Measurements from ENCODE around the gene STX18.

GRCh38 chr4:4427121-4427870, 114.6 kb downstream of the STX18 start:
- no peak for TF ChIP-seq ZNF274 (IDR thresholded peaks at IDR 0.05; ENCODE audit: low read depth, low read length)
- no peak for TF ChIP-seq YY1 (IDR thresholded peaks at IDR 0.05; ENCODE audit: insufficient read depth, insufficient read length)
- no peak for TF ChIP-seq SUZ12 (IDR thresholded peaks at IDR 0.05; ENCODE audit: extremely low read depth, insufficient read depth, insufficient read length)

All from NT2/D1 (cell line).